Measurements from ENCODE around the gene UBE2H.
"Not testable (repeated sequence)": the region's sequence is repeated elsewhere in the genome, so short reads cannot be mapped to it uniquely, and the experiment has no call there.

UBE2H gene

DNA sequence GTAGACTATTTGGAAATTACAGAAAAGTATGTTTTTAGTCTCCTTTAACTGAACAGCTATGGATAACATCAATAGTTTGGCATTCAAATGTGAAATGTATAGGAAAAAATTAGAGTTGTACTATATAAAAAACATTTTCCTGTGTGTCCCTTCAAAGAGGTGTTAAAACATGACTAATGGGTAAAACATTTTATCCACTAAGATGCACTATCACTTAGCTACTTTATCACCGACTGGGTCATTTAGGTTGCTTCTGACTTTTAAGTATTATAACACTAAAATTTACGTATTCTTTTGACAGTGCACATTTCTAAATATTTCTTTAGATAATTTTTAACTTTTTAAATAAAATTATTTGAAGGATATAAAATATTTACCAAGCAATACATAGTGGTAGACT is 77.6 kb downstream of the UBE2H start:
- no peak for DNase-seq

DNA sequence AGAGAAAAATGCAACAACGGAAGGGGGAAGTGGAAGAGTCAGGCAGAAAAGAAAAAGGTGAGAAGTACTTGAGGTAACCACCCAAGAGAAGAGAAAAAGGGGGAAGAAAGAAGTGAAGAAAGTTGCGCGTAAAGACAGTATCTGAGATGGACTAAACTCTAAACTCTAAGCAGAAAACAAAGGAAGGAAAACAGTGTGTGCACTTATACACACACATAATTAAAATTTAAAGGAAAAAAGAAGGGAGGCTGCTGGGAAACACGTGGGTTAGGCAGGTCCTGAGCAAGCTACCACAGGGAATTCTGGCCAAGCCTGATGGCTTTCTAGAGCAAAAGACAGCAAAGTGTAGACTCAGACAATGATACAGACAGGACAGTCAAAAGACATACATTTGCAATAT is 78.0 kb downstream of the UBE2H start:
- no peak for DNase-seq

DNA sequence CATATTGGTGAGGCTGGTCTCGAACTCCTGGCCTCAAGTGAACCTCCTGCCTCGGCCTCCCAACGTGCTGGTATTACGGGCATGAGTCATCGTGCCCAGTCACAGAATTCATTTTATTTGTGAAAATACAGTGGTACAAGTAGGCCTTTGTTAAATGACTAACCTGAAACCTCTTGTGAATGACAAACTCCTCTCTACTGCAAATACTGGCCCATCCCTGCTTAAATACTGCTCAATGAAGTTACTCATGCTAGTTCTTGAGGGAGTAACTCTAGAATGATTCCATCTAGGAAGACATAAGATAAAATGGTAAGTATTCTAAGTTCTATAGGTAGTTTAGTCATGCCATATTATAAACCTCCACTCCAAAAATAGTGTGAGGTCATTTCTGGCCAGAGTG is 80.7 kb downstream of the UBE2H start:
- DNase-seq = no peak

DNA sequence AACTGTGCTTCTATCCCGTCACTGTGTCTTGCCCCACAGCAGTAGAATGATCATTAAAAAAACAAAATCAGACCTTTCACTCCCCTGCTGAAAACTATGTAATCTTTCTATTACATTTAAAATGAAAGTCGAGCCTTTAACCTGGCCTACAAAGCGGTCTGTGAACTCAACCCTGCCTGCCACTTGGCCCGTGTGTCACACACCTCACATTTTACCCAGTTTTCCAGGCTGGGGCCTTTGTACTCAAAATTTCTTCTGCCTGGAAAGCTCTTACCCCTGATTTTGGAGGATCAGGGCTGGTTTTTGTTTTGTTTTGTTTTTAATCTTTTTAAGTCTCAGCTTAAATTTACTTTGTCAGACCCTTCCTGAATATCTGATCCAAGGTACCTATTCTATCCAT is 82.1 kb downstream of the UBE2H start:
- DNase-seq = no peak

DNA sequence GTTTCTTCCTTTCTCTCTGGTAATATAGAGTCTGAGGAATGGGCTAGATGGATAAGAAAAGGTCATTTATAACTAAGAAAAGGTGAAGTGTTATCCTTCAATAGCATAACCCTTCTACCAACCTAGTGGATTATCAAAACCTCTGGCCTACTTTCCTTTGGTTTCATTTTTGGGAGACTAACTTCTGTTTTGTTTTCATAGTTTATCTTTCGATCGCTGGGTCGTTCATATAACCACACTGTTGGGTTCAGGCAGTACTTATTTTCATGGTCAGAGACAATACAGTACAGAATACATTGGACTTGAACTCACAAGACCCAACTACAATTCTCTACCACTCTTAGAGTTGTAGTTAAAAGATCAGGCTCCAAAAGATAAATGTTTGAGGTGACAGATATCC is 86.5 kb downstream of the UBE2H start:
- DNase-seq = no peak

DNA sequence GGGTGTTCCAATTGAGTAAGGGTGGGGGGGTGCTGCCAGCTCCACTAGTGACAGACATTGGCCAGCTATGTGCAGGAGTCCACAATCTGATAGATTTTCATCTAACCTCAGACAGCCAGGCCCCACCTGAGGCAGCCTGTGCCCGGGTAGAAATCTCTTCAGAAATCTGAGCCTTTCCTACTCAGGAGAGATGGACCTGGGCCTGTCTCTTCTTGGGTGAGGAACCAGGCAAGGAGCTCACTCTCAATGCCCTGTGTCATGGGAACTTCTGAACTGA is 86.9 kb downstream of the UBE2H start:
- no peak for DNase-seq

DNA sequence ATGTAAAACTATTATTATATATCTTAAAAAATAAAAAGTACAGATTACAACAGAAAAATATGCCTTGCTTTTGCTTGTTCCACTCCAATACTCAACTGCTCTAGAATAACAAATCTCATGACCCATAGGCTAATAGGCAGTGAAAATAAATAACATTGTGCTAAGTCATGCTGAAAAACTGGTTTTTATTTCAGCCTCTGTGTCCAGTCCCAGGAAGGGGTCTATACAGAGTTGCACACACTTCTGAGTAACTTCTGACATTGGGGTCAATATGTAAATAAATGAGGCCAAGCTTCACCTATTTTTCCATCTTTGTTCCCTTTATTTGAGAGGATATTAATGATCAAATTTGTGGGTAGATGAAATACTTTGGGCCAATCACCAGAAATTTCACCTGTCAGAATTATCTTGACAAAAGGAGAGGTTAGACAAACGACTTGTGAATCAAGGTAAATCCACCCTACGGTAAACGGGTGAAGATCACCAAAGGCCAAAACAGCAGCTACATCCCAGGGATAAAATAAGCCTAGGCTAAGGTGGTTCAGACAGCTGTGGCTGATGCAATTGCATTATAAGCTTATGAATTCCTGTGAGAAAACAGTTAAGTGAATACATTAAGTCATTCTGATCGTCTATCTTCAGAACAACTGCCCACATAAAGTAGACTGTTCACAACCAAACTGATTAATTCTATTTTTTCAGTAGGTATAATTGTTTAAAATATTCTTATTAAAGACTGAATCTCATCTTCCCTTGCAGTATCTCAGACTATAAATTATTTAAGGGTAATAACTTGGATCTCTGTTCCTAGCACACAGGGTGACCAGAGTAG is 87.5 kb downstream of the UBE2H start:
- no peak for DNase-seq

DNA sequence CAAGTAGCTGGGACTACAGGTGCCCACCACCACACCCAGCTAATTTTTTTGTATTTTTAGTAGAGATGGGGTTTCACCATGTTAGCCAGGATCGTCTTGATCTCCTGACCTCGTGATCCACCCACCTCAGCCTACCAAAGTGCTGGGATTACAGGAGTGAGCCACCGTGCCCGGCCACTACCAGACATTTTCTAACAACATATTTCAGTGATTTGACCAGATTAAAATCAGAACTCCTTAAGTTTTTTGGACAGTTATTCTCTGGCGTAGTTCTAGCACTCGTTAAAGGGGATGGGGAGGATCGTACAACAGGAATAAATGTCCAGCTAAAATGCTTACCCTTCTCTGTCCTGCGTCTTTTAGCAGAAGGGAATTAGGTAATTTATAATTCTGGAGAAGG is 88.1 kb downstream of the UBE2H start:
- DNase-seq = not testable (repeated sequence)

DNA sequence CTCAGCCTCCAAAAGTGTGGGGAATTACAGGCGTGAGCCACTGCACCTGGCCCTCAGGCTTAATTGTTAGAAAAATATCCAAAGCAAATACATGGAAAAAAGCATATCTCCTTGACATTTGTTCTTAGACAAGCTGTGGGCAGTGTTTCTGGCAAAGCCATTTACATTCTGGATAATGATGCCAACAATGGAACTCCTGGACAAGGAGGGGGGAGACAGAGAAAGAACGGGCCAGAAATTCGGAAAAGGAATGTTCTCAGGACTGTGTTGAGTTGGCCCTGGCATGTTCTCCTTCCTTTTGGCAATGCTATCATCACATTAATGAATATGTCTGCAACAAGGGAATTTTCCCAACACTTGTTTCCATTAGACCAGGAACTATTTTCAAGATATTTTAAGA is 88.7 kb downstream of the UBE2H start:
- peak in 5 of 58 donors; percentile 3 to 33 (median 7) for DNase-seq

DNA sequence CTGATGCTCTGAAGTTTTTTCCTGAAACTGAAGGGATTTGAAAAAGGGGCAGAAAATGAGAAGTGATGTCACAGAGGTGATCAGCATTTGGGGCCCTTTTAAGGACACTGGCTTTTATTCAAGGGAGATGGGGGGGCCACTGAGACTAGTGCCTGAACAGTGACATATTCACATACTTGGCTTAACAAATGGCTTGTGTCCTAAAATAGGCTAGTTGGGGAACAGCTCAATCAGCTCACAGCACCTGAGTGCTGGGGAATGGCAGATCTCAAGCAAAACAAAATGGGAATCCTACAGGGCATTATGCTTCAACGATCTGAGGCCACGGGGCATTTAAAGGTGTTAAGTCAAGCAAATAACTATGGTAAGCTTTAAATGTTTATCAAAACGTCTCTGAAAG is 90.1 kb downstream of the UBE2H start:
- no peak for DNase-seq

DNA sequence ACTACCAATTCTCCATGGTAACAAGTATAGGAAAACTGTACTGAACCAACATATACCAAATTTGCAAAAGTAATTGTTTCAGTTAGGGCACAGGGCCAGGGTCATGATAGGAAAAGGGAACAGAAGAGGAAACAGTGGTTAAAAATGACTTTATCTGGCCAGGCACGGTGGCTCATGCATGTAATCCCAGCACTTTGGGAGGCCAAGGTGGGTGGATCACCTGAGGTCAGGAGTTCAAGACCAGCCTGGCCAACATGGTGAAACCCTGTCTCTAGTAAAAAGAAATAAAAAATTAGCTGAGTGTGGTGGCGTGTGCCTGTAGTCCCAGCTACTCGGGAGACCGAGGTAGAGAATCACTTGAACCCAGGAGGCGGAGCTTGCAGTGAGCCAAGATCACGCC is 92.0 kb downstream of the UBE2H start:
- DNase-seq = not testable (repeated sequence)

DNA sequence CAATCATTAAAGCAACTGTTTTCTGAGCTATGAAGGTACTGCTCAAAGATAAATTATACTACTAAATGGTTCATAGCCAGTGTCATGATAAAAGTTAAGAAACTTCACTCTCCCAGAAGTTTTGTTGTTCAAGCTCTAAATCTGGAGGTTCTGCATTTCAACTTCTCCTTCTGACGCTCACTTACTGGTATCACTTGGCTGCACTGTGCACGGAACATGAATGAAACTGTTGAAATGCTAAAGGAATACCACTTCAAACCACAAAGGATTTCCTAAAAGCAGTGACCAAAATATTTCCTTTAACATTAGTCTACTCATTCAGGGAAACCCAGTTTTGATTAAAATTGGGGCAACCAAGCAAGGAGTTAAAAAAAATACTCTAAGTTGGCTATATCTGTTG is 93.6 kb downstream of the UBE2H start:
- peak in 2 of 58 donors; percentile 17 to 24 for DNase-seq

DNA sequence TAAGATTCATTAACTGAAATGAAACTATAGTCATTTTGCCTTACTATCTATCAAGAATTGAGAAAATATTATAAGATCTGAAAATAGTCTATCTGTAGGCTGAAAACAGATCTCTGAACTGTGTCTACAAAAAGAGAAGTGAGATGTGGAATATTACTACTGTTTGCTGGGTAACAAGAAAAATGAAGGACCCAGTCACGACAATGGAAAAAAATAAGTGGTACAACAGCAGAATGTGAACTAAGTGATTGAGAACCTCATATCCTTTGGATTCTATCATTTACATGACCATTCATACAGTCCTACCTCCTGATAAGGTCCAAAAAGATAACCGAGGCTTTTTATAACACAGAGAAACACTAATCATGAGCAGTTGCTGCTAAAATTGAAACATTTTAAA is 94.3 kb downstream of the UBE2H start:
- no peak for DNase-seq

DNA sequence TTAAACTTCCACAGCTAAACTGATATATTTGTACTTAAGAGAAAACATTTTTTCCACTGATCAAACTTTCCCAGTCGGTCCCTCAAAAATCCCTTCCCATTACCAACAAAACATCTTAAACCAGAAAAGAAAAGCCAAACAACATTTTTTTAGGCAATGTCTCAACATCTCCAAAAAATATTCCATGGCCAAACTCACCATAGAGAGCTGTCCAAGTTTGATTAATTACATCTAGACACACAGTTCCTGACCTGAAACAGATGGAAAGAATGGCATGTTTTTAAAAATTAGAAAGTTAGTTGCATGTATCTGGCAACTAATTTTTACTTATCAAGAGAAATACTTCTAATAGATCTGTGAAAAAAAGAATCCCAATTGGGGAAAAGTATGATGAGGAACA is 95.4 kb downstream of the UBE2H start:
- DNase-seq = no peak

DNA sequence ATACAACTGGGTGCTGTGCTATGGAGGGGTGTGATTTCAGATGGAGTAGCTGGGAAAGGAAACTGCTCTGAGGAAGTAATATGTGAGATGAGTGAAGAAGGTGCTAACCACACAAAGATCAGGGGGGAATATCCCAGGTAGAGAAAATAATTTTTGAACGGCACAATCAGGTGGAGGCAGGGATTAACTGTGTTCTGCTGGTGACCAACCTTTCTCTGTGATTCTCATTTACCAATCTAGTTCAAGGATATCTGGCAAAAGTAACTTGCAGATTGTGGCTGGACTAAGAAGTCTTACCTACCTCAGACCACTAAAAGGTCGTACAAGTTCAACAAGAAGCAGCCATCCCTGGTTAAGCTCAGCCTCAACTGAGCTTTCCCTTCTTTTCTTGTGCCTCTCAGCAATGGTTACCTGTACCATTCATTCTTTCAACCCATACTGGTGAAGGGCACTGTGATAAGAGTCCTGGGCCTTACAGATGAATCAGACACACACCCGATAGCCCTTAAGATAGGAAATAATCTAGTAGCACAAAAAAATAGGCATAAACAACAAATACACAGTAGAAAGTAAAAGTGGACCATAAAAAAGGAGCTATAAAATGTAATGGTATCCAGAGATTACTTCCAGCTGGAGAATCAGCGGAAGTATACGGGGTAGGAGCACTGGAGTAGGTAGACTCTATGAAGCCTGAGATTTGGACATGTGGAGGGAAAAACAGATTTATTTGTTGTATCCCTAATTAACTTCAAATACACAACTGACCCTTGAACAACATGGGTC is 96.6 kb downstream of the UBE2H start:
- DNase-seq = no peak

DNA sequence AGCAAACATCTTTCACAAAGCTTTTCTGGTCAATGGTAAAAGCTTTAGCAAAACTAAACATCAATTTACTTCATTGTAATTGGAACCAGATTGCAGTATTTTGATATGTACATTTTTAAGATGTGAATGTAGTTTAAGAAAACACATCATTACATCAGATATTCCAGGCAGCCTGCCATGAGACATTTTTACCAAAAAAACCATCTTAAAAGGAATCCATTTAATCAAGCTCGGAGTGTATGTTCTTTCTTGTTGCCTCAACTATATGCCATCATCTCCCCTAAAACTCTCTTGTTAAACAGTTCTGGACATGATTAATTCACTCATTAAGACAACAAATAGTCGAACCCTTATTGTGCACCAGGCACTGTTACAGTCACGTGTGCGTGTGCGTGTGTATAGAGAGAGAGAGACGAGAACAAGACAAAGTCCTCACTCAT is 97.5 kb downstream of the UBE2H start:
- no peak for DNase-seq

DNA sequence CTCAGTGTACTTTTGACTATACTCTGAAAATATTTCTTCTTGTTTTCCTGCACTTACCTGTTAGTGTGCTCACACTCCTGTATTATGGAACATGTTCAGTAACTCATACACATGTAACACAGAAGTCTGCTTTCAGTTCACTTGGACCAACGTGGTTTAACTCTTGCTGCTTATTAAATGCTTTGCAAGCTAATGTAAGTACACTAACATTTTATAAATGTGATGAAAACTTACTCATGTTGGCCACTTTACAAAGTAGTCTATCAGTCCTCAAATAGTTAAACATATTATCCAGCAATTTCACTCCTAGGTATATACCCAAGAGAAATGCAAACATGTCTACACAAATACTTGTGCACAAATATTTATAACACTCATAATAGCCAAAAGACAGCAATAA is 98.4 kb downstream of the UBE2H start:
- DNase-seq = no peak

DNA sequence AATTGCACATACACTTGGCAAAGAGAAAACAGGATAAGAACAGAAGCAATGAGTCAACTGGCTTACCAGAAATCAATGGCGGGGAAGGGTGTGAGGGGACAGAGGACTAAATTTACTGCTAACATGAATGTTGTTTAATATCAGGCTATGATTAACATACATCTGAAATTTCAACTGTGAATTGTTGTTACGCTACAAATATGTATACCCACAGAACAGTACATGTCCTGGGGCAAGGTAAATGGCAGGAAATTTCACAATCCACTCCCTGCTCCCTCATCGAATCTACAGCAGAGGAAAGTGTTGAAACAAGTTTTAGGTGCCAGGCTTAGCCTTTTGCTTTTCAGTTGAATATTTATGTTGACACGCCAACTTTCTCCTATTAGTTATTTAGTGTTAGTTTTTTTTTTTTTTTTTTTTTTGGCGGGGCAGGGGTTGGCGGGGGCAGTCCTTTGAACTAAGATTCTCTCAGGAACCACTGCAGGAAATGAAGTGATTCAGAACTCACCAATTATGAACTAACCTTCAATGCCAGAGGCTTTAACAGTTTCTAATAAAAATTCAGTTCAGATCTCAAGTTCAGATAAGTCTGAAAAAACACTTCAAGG is 99.0 kb downstream of the UBE2H start:
- no peak for DNase-seq

DNA sequence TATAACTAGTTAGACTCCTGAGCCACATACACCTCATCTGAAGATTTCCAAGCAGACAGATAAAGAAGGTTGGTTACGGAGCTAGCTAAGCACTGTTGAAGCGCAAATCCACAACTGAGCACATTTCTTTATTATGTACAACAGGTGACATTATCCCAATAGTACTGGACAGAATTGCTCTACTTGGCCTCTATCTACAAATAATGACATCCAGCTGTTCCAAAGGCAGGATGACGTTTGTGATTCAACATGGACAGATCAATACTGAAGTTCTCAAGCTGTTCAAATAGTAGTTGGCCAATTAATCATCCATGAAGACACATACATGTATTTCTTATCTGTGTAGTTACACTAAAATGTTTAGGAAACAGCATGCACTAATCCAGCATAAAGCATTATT is 101.0 kb downstream of the UBE2H start:
- no peak for DNase-seq

DNA sequence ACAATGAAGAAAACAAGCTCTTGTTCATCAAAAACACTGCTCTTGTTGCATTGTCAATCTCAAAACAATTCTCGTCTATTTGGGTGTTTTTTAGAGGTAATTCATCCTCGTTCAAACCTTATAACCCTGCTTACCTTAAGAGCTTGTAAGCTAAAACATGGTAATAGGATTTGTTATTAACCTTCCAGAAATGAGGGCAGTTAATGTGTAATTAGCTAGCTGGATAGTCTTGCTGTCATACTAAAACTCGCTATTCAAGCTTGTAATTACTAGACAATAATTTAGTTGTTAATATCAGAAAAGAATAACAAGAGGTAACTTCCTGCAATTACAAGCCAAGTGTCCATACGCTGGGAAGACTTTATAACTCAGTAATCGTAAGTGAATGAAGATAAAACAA is 101.6 kb downstream of the UBE2H start:
- no peak for DNase-seq

DNA sequence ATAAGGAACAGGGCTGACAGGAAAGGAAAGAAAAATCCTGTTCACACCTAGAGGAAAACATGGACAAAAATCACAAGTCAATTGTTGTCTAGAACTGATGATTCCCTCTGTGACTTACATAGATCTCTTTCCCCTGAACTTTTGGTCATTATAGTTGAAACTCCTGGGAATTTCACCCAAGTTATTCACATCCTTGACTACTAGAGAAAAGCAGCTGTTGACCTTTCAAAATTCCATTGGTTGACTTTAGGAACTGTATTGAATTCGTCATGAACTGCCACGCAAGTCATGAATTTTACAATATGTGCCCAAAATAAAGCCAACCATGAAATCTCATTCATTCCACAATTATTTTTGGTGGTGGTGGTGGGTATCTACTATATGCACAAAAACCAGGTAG is 104.3 kb downstream of the UBE2H start:
- no peak for DNase-seq

DNA sequence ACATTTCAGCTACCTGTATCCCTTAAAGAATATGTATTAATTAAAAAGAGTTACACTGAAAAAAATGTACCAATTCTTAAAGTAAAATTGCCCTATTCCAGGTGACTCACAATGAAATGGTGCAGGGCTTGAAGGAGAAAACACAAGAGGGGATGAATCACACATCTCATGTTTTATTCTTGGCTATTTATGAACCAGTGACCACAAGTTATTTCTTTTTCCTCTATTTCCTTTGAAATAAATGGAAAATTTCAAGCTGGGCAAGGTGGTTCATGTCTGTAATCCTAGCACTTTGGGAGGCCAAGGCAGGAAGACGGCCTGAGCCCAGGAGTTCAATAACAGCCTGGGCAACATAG is 106.8 kb downstream of the UBE2H start:
- DNase-seq = no peak

Measured in anterior cingulate cortex (tissue), 58 donors.